ENCODE results near the gene C17orf100. TPM values are rescaled to one million over a fixed set of nuclear protein-coding genes. Genes with fewer than 3 reads are reported as not detected.

Gene C17orf100
- total RNA-seq, 1 experiment from 2014 or later: 3.1 TPM

DNA sequence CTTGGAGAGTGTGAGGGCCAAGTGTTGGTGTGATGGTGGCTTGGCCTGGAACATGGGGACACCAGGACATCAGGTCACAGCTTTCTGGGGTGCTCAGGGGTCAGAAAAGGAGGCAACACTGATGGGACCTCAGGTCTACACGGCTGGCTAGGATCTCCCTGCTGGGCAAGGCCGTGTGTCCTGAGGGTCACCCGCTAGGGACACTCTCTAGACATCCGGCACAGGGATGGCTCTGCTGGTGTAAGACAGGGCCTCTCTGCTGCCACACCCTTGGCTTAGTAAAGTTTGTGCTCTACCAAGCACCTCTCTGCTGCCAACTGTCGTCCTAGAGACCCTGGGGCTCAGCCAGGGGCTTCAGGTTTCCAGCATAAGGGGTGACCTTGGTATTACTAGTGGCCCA is 45.3 kb downstream of the C17orf100 start:
- no peaks in the 10 kb centered on the region for H3K9me3 Mint-ChIP-seq (ENCODE audit: low read depth, unreplicated experiment)
- no peaks in the 10 kb centered on the region for H3K4me1 Mint-ChIP-seq (ENCODE audit: low read depth, unreplicated experiment)
- TF ChIP-seq, protein P1, sequence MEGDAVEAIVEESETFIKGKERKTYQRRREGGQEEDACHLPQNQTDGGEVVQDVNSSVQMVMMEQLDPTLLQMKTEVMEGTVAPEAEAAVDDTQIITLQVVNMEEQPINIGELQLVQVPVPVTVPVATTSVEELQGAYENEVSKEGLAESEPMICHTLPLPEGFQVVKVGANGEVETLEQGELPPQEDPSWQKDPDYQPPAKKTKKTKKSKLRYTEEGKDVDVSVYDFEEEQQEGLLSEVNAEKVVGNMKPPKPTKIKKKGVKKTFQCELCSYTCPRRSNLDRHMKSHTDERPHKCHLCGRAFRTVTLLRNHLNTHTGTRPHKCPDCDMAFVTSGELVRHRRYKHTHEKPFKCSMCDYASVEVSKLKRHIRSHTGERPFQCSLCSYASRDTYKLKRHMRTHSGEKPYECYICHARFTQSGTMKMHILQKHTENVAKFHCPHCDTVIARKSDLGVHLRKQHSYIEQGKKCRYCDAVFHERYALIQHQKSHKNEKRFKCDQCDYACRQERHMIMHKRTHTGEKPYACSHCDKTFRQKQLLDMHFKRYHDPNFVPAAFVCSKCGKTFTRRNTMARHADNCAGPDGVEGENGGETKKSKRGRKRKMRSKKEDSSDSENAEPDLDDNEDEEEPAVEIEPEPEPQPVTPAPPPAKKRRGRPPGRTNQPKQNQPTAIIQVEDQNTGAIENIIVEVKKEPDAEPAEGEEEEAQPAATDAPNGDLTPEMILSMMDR (IDR thresholded peaks at IDR 0.05; ENCODE audit: unreplicated experiment): no peak
- no TSS peak for BruUV-seq (replicated peaks)
- no peaks in the 10 kb centered on the region for H3K36me3 Mint-ChIP-seq (ENCODE audit: insufficient read depth, unreplicated experiment)
- no peak overlapping the region for H3K27ac Mint-ChIP-seq (ENCODE audit: unreplicated experiment)
- H3K4me3 Mint-ChIP-seq (ENCODE audit: low read depth, unreplicated experiment): no peak overlapping the region
- peaks cover 23% of the 10 kb centered on the region for H3K27me3 Mint-ChIP-seq (ENCODE audit: unreplicated experiment)
- intact Hi-C loops (cut with micrococcal nuclease; ENCODE audit: unreplicated experiment): no loop called here
- CTCF ChIA-PET: interaction anchor here (0.6 kb wide), 1 partner anchor 22 kb away, joined by 7 read pairs; no protein-coding TSS in a partner anchor
- no peak for DNase-seq

DNA sequence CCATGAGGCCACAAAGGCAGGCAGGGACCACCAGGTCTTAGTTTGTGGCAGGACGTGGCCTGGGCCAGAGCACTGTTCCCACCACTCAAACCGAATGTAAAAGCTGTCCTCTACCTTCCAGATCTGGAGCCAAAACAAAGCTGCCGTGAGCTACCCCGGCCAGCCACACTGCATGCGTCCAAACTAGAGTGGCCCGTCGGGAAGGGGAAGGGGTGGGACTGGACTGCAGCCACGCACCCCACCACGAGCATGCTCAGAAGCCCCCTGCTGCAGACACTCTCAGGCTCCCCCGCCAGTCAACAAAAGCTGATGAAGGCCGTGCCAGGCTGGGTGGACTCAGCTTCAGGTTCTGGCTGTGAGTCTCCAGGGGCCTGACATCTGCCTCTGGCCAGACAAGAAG is 46.4 kb downstream of the C17orf100 start:
- Mint-ChIP-seq H3K36me3 (ENCODE audit: insufficient read depth, unreplicated experiment) (no peaks in the 10 kb centered on the region), H3K9me3 (ENCODE audit: low read depth, unreplicated experiment) (no peaks in the 10 kb centered on the region), H3K4me3 (ENCODE audit: low read depth, unreplicated experiment) (no peak overlapping the region), H3K27me3 (ENCODE audit: unreplicated experiment) (peaks cover 18% of the 10 kb centered on the region), H3K27ac (ENCODE audit: unreplicated experiment) (no peak overlapping the region), H3K4me1 (ENCODE audit: low read depth, unreplicated experiment) (no peaks in the 10 kb centered on the region)
- DNase-seq: no peak
- TF ChIP-seq, protein P1 (IDR thresholded peaks at IDR 0.05; ENCODE audit: unreplicated experiment): no peak
- intact Hi-C loops (cut with micrococcal nuclease; ENCODE audit: unreplicated experiment): no loop called here
- BruUV-seq (replicated peaks): no TSS peak
- CTCF ChIA-PET: no interaction called here

DNA sequence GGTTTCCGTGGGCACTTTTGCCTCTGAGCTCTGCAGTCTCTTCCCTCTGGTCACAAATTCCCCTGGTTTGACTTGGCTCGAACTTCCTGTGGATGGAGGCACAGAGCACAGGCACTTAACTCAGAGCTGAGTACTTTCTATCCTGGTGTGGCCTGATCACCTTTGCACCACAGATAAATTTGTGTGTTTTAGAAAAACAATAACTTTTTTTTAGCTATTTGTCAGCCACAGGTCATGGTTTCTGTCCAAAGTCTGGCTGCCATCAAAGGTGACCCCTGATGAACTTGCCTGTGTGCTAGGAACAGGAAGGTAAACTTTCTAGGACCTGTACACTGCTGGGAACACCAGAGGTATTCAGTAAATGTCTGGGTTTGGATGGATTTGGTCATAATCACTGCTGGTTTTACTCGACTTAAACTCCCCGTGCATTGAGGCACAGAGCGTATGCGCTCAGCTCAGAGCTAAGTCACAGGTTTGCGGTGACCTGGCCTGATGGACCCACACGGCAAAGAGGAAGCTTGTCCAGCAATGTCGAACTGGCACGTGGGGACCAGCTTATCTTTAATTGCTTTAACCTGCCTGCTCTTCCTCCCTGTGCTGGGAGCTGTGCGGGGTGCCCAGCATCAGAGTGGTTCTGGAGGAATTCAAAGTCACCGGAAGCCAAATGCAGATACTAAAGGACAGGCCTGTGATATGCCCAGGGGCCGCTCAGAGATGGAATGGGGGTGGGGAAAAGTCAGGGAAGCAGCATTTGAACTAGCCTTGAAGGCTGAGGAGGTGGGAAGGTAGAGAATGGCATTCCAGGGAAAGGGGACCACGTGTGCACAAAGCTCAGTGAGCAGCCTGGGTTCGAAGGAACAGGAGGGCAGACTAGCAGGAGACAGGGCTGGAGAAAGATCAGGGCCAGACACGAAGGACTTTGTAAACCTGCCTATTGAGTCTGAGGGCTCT is 48.7 kb downstream of the C17orf100 start:
- no peak overlapping the region for H3K27ac Mint-ChIP-seq (ENCODE audit: unreplicated experiment)

DNA sequence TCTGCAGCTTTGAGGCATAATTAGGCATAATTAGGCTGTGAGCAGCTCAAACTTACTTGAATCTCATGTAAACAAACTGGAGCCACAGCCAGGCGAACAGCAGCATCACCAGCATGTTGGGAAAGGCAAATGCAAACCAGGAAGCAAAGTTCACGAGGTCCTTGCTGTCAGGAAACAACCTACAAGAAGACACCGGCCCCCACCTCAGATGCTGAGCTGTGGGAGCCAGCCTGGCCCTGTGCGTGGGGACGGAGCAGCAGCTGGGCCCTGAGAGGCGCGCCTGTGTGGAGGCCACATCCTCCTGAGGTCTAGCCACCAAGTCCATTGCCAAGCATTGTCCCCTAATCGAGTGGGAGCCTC is 49.4 kb downstream of the C17orf100 start:
- no peaks in the 10 kb centered on the region for H3K4me1 Mint-ChIP-seq (ENCODE audit: low read depth, unreplicated experiment)
- H3K4me3 Mint-ChIP-seq (ENCODE audit: low read depth, unreplicated experiment): no peak overlapping the region
- TF ChIP-seq, protein P1 (IDR thresholded peaks at IDR 0.05; ENCODE audit: unreplicated experiment): no peak
- CTCF ChIA-PET: no interaction called here
- no peaks in the 10 kb centered on the region for H3K36me3 Mint-ChIP-seq (ENCODE audit: insufficient read depth, unreplicated experiment)
- BruUV-seq (replicated peaks): no TSS peak
- no peak overlapping the region for H3K27ac Mint-ChIP-seq (ENCODE audit: unreplicated experiment)
- H3K9me3 Mint-ChIP-seq (ENCODE audit: low read depth, unreplicated experiment): no peaks in the 10 kb centered on the region
- H3K27me3 Mint-ChIP-seq (ENCODE audit: unreplicated experiment): peaks cover 32% of the 10 kb centered on the region
- intact Hi-C loops (cut with micrococcal nuclease; ENCODE audit: unreplicated experiment): no loop called here
- DNase-seq: no peak

More for the DNA sequence above, 48.7 kb downstream of the C17orf100 start:
- intact Hi-C loops (cut with micrococcal nuclease; ENCODE audit: unreplicated experiment): no loop called here
- CTCF ChIA-PET: no interaction called here
- BruUV-seq (replicated peaks): no TSS peak
- no peaks in the 10 kb centered on the region for H3K9me3 Mint-ChIP-seq (ENCODE audit: low read depth, unreplicated experiment)
- H3K27me3 Mint-ChIP-seq (ENCODE audit: unreplicated experiment): peaks cover 27% of the 10 kb centered on the region
- no peaks in the 10 kb centered on the region for H3K36me3 Mint-ChIP-seq (ENCODE audit: insufficient read depth, unreplicated experiment)
- no peak for DNase-seq
- H3K4me1 Mint-ChIP-seq (ENCODE audit: low read depth, unreplicated experiment): no peaks in the 10 kb centered on the region
- TF ChIP-seq, protein P1 (IDR thresholded peaks at IDR 0.05; ENCODE audit: unreplicated experiment): no peak
- no peak overlapping the region for H3K4me3 Mint-ChIP-seq (ENCODE audit: low read depth, unreplicated experiment)
